ENCODE data around the gene PDZD4.

Gene PDZD4

GRCh38 chrX:153866302-153867019 lies 36.1 kb upstream of the PDZD4 start:
- no peaks in the 10 kb centered on the region for H3K9me3 ChIP-seq (ENCODE audit: low read length)
- H3K27ac ChIP-seq (ENCODE audit: low read depth, low read length) = no peak overlapping the region
- no peaks in the 10 kb centered on the region for H3K4me1 ChIP-seq (ENCODE audit: insufficient read depth, low read length)
- H3K9ac ChIP-seq (ENCODE audit: low read length) = no peak overlapping the region
- H3K4me3 ChIP-seq (ENCODE audit: low read depth in 1 of 2, low read length in 2 of 2) = no peak overlapping the region
- peaks cover 0 to 32% of the 10 kb centered on the region in 2 donors for H3K27me3 ChIP-seq (ENCODE audit: control insufficient read depth in 1 of 2, insufficient read depth in 2 of 2, low read length in 2 of 2)
- no peaks in the 10 kb centered on the region for H3K36me3 ChIP-seq (ENCODE audit: insufficient read depth, low read length)

GRCh38 chrX:153865685-153866084 lies 35.3 kb upstream of the PDZD4 start:
- H3K9ac ChIP-seq (ENCODE audit: low read length) = no peak overlapping the region
- H3K27me3 ChIP-seq (ENCODE audit: control insufficient read depth in 1 of 2, insufficient read depth in 2 of 2, low read length in 2 of 2) = peaks cover 0 to 32% of the 10 kb centered on the region in 2 donors
- H3K27ac ChIP-seq (ENCODE audit: low read depth, low read length) = no peak overlapping the region
- H3K4me1 ChIP-seq (ENCODE audit: insufficient read depth, low read length) = no peaks in the 10 kb centered on the region
- no peak overlapping the region for H3K4me3 ChIP-seq (ENCODE audit: low read depth in 1 of 2, low read length in 2 of 2)
- H3K9me3 ChIP-seq (ENCODE audit: low read length) = no peaks in the 10 kb centered on the region
- no peaks in the 10 kb centered on the region for H3K36me3 ChIP-seq (ENCODE audit: insufficient read depth, low read length)

GRCh38 chrX:153865321-153865580 lies 34.9 kb upstream of the PDZD4 start:
- no peak overlapping the region for H3K27ac ChIP-seq (ENCODE audit: low read depth, low read length)
- H3K9ac ChIP-seq (ENCODE audit: low read length) = no peak overlapping the region
- no peak overlapping the region for H3K4me3 ChIP-seq (ENCODE audit: low read depth in 1 of 2, low read length in 2 of 2)
- no peaks in the 10 kb centered on the region for H3K9me3 ChIP-seq (ENCODE audit: low read length)
- H3K4me1 ChIP-seq (ENCODE audit: insufficient read depth, low read length) = no peaks in the 10 kb centered on the region
- H3K27me3 ChIP-seq (ENCODE audit: control insufficient read depth in 1 of 2, insufficient read depth in 2 of 2, low read length in 2 of 2) = peaks cover 0 to 29% of the 10 kb centered on the region in 2 donors
- no peaks in the 10 kb centered on the region for H3K36me3 ChIP-seq (ENCODE audit: insufficient read depth, low read length)

- no peaks in the 10 kb centered on the region for H3K9me3 ChIP-seq (ENCODE audit: low read length)
- H3K4me3 ChIP-seq (ENCODE audit: low read depth in 1 of 2, low read length in 2 of 2) = no peak overlapping the region
- H3K27ac ChIP-seq (ENCODE audit: low read depth, low read length) = no peak overlapping the region
- H3K9ac ChIP-seq (ENCODE audit: low read length) = no peak overlapping the region
- H3K27me3 ChIP-seq (ENCODE audit: control insufficient read depth in 1 of 2, insufficient read depth in 2 of 2, low read length in 2 of 2) = peaks cover 0 to 25% of the 10 kb centered on the region in 2 donors
- no peaks in the 10 kb centered on the region for H3K36me3 ChIP-seq (ENCODE audit: insufficient read depth, low read length)
- H3K4me1 ChIP-seq (ENCODE audit: insufficient read depth, low read length) = no peaks in the 10 kb centered on the region
These were observed 34.4 kb upstream of the PDZD4 start for GRCh38 chrX:153864561-153865320.

GRCh38 chrX:153864101-153864500 lies 33.8 kb upstream of the PDZD4 start:
- H3K27ac ChIP-seq (ENCODE audit: low read depth, low read length) = no peak overlapping the region
- no peaks in the 10 kb centered on the region for H3K4me1 ChIP-seq (ENCODE audit: insufficient read depth, low read length)
- no peak overlapping the region for H3K4me3 ChIP-seq (ENCODE audit: low read depth in 1 of 2, low read length in 2 of 2)
- H3K9ac ChIP-seq (ENCODE audit: low read length) = no peak overlapping the region
- H3K36me3 ChIP-seq (ENCODE audit: insufficient read depth, low read length) = no peaks in the 10 kb centered on the region
- H3K9me3 ChIP-seq (ENCODE audit: low read length) = no peaks in the 10 kb centered on the region
- peaks cover 0 to 20% of the 10 kb centered on the region in 2 donors for H3K27me3 ChIP-seq (ENCODE audit: control insufficient read depth in 1 of 2, insufficient read depth in 2 of 2, low read length in 2 of 2)

- Histone ChIP-seq H3K27me3 (ENCODE audit: control insufficient read depth in 1 of 2, insufficient read depth in 2 of 2, low read length in 2 of 2) (peaks cover 0 to 20% of the 10 kb centered on the region in 2 donors), H3K4me3 (ENCODE audit: low read depth in 1 of 2, low read length in 2 of 2) (no peak overlapping the region), H3K4me1 (ENCODE audit: insufficient read depth, low read length) (no peaks in the 10 kb centered on the region), H3K9ac (ENCODE audit: low read length) (no peak overlapping the region), H3K36me3 (ENCODE audit: insufficient read depth, low read length) (no peaks in the 10 kb centered on the region), H3K9me3 (ENCODE audit: low read length) (no peaks in the 10 kb centered on the region), H3K27ac (ENCODE audit: low read depth, low read length) (no peak overlapping the region)
These were observed 33.1 kb upstream of the PDZD4 start for GRCh38 chrX:153863251-153863991.

- Histone ChIP-seq H3K4me3 (ENCODE audit: low read depth in 1 of 2, low read length in 2 of 2) (no peak overlapping the region), H3K4me1 (ENCODE audit: insufficient read depth, low read length) (no peaks in the 10 kb centered on the region), H3K27me3 (ENCODE audit: control insufficient read depth in 1 of 2, insufficient read depth in 2 of 2, low read length in 2 of 2) (peaks cover 0 to 20% of the 10 kb centered on the region in 2 donors), H3K36me3 (ENCODE audit: insufficient read depth, low read length) (no peaks in the 10 kb centered on the region), H3K9ac (ENCODE audit: low read length) (no peak overlapping the region), H3K27ac (ENCODE audit: low read depth, low read length) (no peak overlapping the region), H3K9me3 (ENCODE audit: low read length) (no peaks in the 10 kb centered on the region)
These were observed 32.3 kb upstream of the PDZD4 start for GRCh38 chrX:153862369-153863250.

- Histone ChIP-seq H3K27me3 (ENCODE audit: control insufficient read depth in 1 of 2, insufficient read depth in 2 of 2, low read length in 2 of 2) (peaks cover 0 to 23% of the 10 kb centered on the region in 2 donors), H3K9me3 (ENCODE audit: low read length) (no peaks in the 10 kb centered on the region), H3K4me1 (ENCODE audit: insufficient read depth, low read length) (no peaks in the 10 kb centered on the region)
These were observed 31.5 kb upstream of the PDZD4 start for GRCh38 chrX:153861733-153862310.

GRCh38 chrX:153861151-153861550 lies 30.8 kb upstream of the PDZD4 start:
- no peak overlapping the region for H3K9ac ChIP-seq (ENCODE audit: low read length)
- no peaks in the 10 kb centered on the region for H3K4me1 ChIP-seq (ENCODE audit: insufficient read depth, low read length)
- H3K36me3 ChIP-seq (ENCODE audit: insufficient read depth, low read length) = no peaks in the 10 kb centered on the region
- peaks cover 0 to 30% of the 10 kb centered on the region in 2 donors for H3K27me3 ChIP-seq (ENCODE audit: control insufficient read depth in 1 of 2, insufficient read depth in 2 of 2, low read length in 2 of 2)
- H3K9me3 ChIP-seq (ENCODE audit: low read length) = no peaks in the 10 kb centered on the region
- H3K27ac ChIP-seq (ENCODE audit: low read depth, low read length) = no peak overlapping the region
- H3K4me3 ChIP-seq (ENCODE audit: low read depth in 1 of 2, low read length in 2 of 2) = no peak overlapping the region

More at GRCh38 chrX:153861733-153862310, 31.5 kb upstream of the PDZD4 start:
- no peaks in the 10 kb centered on the region for H3K36me3 ChIP-seq (ENCODE audit: insufficient read depth, low read length)
- no peak overlapping the region for H3K9ac ChIP-seq (ENCODE audit: low read length)
- no peak overlapping the region for H3K4me3 ChIP-seq (ENCODE audit: low read depth in 1 of 2, low read length in 2 of 2)
- no peak overlapping the region for H3K27ac ChIP-seq (ENCODE audit: low read depth, low read length)

GRCh38 chrX:153857348-153857903 lies 27.1 kb upstream of the PDZD4 start:
- H3K27ac ChIP-seq (ENCODE audit: low read depth, low read length) = no peak overlapping the region
- no peaks in the 10 kb centered on the region for H3K36me3 ChIP-seq (ENCODE audit: insufficient read depth, low read length)
- H3K9me3 ChIP-seq (ENCODE audit: low read length) = no peaks in the 10 kb centered on the region
- no peaks in the 10 kb centered on the region for H3K4me1 ChIP-seq (ENCODE audit: insufficient read depth, low read length)
- no peak overlapping the region for H3K4me3 ChIP-seq (ENCODE audit: low read depth in 1 of 2, low read length in 2 of 2)
- H3K27me3 ChIP-seq (ENCODE audit: control insufficient read depth in 1 of 2, insufficient read depth in 2 of 2, low read length in 2 of 2) = peaks cover 0 to 25% of the 10 kb centered on the region in 2 donors
- no peak overlapping the region for H3K9ac ChIP-seq (ENCODE audit: low read length)

Measured in muscle layer of colon (tissue), 2 donors.